HCT116 (cell line): ENCODE measurements around the gene HOXC12.

Source experiments
- CEBPB ChIP-seq: IDR thresholded peaks from 2 replicates; pipeline ENCODE4 v1.6.1; 2012; ENCODE audit warnings: low read depth
- CTCF ChIP-seq, 3 experiments: fragments of 200-600 bp in 1 of 3; sonication (generic) in 1 of 3; IDR thresholded peaks in 2 of 3; conservative IDR thresholded peaks in 1 of 3; 2 replicates each; pipeline ENCODE4 v1.5.1; 2012 to 2017; ENCODE audit warnings: low read depth in 2 of 3, low read length in 2 of 3, antibody characterized with exemption in 1 of 3, borderline replicate concordance in 1 of 3, control low read depth in 1 of 3, mild to moderate bottlenecking in 1 of 3, mixed read lengths in 1 of 3, mixed run types in 1 of 3, moderate library complexity in 1 of 3; ENCODE audit not compliant: insufficient read depth in 1 of 3
- EZH2 ChIP-seq: fragments of 200-600 bp; sonication (generic); IDR thresholded peaks from 2 replicates; pipeline ENCODE4 v1.6.1; 2017; ENCODE audit warnings: antibody characterized with exemption, mixed run types
- MAX ChIP-seq: IDR thresholded peaks from 2 replicates; pipeline ENCODE4 v1.6.1; 2012
- POLR2A ChIP-seq: IDR thresholded peaks from 2 replicates; pipeline ENCODE4 v1.7.0; 2011; ENCODE audit warnings: borderline replicate concordance; ENCODE audit not compliant: insufficient read depth, insufficient read length; ENCODE audit errors: extremely low read depth
- REST ChIP-seq: IDR thresholded peaks from 2 replicates; pipeline ENCODE4 v1.6.1; 2012; ENCODE audit warnings: low read depth
- SIN3A ChIP-seq: IDR thresholded peaks from 2 replicates; pipeline ENCODE4 v1.6.1; 2012; ENCODE audit warnings: low read depth
- SP1 ChIP-seq: IDR thresholded peaks from 2 replicates; pipeline ENCODE4 v1.6.1; 2012; ENCODE audit warnings: low read depth
- YY1 ChIP-seq: IDR thresholded peaks from 2 replicates; pipeline ENCODE4 v1.6.1; 2011; ENCODE audit warnings: low read length, low read depth, moderate library complexity, mild to moderate bottlenecking; ENCODE audit not compliant: insufficient replicate concordance; ENCODE audit errors: extremely low read depth
- ZBTB33 ChIP-seq: IDR thresholded peaks from 2 replicates; pipeline ENCODE4 v1.6.1; 2011; ENCODE audit warnings: mild to moderate bottlenecking, low read length, moderate library complexity; ENCODE audit not compliant: insufficient replicate concordance; ENCODE audit errors: extremely low read depth

GRCh38 chr12:53935383-53936341, 19.0 kb upstream of the HOXC12 start:
- TF ChIP-seq MAX (no peak), CTCF (IDR thresholded peaks at IDR 0.05 in 2 of 3, conservative IDR thresholded peaks at IDR 0.05 in 1 of 3; ENCODE audit: borderline replicate concordance in 1 of 3, insufficient read depth in 1 of 3, low read depth in 2 of 3, low read length in 2 of 3) (no peak), EZH2 (no peak), ZBTB33 (no peak), POLR2A (no peak), SIN3A (no peak), SP1 (no peak), REST (no peak), YY1 (no peak), CEBPB (no peak)
